ENCODE measurements around the gene PSMB3. TPM values are rescaled to one million over a fixed set of nuclear protein-coding genes. Genes with fewer than 3 reads are reported as not detected.

The PSMB3 gene
- total and polyA plus RNA-seq, 9 of the 15 experiments (the other 6 are each of a cell fraction or from before 2014, with no cell fraction given), result 460 to 2,775 (median 574) TPM

DNA sequence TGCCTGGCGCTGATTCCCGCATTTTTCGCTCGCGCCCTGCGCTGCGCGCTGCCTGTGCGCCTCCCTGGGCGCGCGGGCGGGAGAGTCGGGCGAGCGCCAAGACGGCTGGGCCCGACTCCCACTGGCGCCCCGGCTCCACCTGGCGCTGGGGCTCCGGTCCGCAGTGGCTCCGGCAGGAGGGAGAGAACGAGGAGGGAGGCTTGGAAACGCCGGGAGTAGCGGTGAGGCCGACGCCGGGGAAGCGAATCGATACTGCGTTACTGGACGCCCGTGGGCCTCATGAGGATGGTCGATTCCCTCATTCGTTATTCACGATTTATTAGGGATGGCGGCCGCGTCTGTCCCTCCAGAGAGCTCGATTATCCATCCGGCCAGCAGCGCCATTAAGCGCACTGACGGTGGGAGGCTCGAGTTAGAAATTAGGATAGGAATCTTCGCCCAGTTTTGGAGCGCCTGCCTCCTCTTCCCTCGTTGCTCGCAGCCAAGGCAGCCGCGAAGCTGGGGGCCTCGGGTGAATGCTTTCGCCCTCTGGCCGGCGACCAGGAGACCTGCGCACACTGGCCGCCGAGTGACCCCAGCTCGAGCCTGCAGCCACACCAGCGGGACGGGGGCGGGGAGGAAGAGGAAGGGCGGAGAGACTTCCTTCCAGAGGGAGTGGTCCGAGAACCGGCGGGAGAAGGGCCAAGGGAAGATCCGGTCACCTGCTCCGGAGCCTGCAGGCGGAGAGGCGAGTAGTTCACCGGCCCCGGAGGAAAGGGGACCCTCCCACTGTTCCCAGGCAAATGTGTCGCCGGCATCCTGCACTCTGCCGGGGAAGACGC is 3.1 kb upstream of the PSMB3 start (continued):
- TF ChIP-seq ZNF778 (CRISPR knock-in tag; IDR thresholded peaks at IDR 0.05) (no peak), STAT5A (IDR thresholded peaks at IDR 0.05; ENCODE audit: borderline replicate concordance, low read length) (no peak), HNRNPUL1 (IDR thresholded peaks at IDR 0.05; ENCODE audit: low read length) (no peak), SIN3B (IDR thresholded peaks at IDR 0.05; ENCODE audit: low read depth) (no peak), FOXM1 (IDR thresholded peaks at IDR 0.05; ENCODE audit: low read depth) (no peak), FOXM1 (CRISPR knock-in tag; IDR thresholded peaks at IDR 0.05; ENCODE audit: low read depth) (no peak), ZNF134 (CRISPR knock-in tag; conservative IDR thresholded peaks at IDR 0.05) (no peak), CTBP1 (IDR thresholded peaks at IDR 0.05; ENCODE audit: borderline replicate concordance) (peak; percentile 36)
- TF ChIP-seq, protein P1, sequence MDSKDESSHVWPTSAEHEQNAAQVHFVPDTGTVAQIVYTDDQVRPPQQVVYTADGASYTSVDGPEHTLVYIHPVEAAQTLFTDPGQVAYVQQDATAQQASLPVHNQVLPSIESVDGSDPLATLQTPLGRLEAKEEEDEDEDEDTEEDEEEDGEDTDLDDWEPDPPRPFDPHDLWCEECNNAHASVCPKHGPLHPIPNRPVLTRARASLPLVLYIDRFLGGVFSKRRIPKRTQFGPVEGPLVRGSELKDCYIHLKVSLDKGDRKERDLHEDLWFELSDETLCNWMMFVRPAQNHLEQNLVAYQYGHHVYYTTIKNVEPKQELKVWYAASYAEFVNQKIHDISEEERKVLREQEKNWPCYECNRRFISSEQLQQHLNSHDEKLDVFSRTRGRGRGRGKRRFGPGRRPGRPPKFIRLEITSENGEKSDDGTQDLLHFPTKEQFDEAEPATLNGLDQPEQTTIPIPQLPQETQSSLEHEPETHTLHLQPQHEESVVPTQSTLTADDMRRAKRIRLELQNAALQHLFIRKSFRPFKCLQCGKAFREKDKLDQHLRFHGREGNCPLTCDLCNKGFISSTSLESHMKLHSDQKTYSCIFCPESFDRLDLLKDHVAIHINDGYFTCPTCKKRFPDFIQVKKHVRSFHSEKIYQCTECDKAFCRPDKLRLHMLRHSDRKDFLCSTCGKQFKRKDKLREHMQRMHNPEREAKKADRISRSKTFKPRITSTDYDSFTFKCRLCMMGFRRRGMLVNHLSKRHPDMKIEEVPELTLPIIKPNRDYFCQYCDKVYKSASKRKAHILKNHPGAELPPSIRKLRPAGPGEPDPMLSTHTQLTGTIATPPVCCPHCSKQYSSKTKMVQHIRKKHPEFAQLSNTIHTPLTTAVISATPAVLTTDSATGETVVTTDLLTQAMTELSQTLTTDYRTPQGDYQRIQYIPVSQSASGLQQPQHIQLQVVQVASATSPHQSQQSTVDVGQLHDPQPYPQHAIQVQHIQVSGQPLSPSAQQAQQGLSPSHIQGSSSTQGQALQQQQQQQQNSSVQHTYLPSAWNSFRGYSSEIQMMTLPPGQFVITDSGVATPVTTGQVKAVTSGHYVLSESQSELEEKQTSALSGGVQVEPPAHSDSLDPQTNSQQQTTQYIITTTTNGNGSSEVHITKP (IDR thresholded peaks at IDR 0.05; ENCODE audit: partially characterized antibody), result peak; percentile 28
- TF ChIP-seq, protein P2, sequence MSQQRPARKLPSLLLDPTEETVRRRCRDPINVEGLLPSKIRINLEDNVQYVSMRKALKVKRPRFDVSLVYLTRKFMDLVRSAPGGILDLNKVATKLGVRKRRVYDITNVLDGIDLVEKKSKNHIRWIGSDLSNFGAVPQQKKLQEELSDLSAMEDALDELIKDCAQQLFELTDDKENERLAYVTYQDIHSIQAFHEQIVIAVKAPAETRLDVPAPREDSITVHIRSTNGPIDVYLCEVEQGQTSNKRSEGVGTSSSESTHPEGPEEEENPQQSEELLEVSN (IDR thresholded peaks at IDR 0.05; ENCODE audit: borderline replicate concordance in 1 of 2, extremely low read depth in 1 of 2, insufficient read depth in 1 of 2, insufficient read length in 1 of 2, low read depth in 1 of 2, low read length in 1 of 2, poor library complexity in 1 of 2, severe bottlenecking in 1 of 2), result peak; percentile 89 to 96
- TF ChIP-seq, protein P3, sequence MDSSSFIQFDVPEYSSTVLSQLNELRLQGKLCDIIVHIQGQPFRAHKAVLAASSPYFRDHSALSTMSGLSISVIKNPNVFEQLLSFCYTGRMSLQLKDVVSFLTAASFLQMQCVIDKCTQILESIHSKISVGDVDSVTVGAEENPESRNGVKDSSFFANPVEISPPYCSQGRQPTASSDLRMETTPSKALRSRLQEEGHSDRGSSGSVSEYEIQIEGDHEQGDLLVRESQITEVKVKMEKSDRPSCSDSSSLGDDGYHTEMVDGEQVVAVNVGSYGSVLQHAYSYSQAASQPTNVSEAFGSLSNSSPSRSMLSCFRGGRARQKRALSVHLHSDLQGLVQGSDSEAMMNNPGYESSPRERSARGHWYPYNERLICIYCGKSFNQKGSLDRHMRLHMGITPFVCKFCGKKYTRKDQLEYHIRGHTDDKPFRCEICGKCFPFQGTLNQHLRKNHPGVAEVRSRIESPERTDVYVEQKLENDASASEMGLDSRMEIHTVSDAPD (CRISPR knock-in tag; IDR thresholded peaks at IDR 0.05), result no peak
- TF ChIP-seq, protein P4, sequence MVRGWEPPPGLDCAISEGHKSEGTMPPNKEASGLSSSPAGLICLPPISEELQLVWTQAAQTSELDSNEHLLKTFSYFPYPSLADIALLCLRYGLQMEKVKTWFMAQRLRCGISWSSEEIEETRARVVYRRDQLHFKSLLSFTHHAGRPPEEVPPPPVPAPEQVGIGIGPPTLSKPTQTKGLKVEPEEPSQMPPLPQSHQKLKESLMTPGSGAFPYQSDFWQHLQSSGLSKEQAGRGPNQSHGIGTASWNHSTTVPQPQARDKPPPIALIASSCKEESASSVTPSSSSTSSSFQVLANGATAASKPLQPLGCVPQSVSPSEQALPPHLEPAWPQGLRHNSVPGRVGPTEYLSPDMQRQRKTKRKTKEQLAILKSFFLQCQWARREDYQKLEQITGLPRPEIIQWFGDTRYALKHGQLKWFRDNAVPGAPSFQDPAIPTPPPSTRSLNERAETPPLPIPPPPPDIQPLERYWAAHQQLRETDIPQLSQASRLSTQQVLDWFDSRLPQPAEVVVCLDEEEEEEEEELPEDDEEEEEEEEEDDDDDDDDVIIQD (CRISPR knock-in tag; IDR thresholded peaks at IDR 0.05), result no peak
- TF ChIP-seq, protein P5, sequence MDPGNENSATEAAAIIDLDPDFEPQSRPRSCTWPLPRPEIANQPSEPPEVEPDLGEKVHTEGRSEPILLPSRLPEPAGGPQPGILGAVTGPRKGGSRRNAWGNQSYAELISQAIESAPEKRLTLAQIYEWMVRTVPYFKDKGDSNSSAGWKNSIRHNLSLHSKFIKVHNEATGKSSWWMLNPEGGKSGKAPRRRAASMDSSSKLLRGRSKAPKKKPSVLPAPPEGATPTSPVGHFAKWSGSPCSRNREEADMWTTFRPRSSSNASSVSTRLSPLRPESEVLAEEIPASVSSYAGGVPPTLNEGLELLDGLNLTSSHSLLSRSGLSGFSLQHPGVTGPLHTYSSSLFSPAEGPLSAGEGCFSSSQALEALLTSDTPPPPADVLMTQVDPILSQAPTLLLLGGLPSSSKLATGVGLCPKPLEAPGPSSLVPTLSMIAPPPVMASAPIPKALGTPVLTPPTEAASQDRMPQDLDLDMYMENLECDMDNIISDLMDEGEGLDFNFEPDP (CRISPR knock-in tag; IDR thresholded peaks at IDR 0.05), result no peak
- TF ChIP-seq, protein P6, sequence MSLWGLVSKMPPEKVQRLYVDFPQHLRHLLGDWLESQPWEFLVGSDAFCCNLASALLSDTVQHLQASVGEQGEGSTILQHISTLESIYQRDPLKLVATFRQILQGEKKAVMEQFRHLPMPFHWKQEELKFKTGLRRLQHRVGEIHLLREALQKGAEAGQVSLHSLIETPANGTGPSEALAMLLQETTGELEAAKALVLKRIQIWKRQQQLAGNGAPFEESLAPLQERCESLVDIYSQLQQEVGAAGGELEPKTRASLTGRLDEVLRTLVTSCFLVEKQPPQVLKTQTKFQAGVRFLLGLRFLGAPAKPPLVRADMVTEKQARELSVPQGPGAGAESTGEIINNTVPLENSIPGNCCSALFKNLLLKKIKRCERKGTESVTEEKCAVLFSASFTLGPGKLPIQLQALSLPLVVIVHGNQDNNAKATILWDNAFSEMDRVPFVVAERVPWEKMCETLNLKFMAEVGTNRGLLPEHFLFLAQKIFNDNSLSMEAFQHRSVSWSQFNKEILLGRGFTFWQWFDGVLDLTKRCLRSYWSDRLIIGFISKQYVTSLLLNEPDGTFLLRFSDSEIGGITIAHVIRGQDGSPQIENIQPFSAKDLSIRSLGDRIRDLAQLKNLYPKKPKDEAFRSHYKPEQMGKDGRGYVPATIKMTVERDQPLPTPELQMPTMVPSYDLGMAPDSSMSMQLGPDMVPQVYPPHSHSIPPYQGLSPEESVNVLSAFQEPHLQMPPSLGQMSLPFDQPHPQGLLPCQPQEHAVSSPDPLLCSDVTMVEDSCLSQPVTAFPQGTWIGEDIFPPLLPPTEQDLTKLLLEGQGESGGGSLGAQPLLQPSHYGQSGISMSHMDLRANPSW (CRISPR knock-in tag; IDR thresholded peaks at IDR 0.05), result no peak

Measured in K562 (cell line).